GM18511 (cell line): ENCODE data around the gene TMEM116.
"Not testable (repeated sequence)": the region's sequence is repeated elsewhere in the genome, so short reads cannot be mapped to it uniquely, and the experiment has no call there.

ENCODE experiments used
- ATAC-seq: cut with Tn5 transposase; IDR thresholded peaks from one replicate; pipeline ENCODE4 v1.9.1; 2021; ENCODE audit warnings: mild to moderate bottlenecking, moderate library complexity; ENCODE audit not compliant: unreplicated experiment

Gene TMEM116

DNA sequence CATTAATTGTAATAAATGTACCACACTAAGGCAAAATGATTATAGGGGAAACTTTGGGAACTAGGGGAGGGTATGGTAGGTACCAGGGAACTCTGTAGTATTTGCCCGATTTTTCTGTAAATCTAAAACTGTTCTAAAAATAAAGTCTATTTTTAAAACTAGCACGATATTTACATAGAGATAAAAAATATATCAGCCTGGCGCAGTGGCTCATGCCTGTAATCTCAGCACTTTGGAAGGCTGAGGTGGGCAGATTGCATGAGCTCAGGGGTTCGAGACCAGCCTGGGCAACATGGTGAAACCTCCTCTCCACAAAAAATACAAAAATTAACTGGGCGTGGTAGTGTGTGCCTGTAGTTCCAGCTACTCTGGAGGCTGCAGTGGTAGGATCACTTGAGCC, 32.4 kb downstream of the TMEM116 start:
- ATAC-seq, result no peak

DNA sequence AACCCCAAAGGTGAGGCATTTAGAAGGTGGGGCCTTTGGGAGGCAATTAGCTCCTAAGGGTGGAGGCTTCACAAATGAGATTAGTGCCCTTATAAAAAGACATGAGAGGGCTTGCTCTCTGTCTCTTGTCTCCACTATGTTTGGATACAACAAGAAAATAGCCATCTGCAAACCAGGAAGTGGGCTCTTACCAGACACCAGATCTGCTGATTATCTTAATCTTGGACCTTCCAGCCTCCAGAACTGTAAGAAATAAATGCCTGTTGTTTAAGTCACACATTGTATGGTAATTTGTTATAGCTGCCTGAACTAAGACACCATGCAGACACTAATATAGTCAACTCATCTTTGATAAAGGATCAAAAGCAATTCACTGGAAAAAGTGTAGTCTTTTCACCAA, 34.4 kb downstream of the TMEM116 start:
- ATAC-seq, result no peak

DNA sequence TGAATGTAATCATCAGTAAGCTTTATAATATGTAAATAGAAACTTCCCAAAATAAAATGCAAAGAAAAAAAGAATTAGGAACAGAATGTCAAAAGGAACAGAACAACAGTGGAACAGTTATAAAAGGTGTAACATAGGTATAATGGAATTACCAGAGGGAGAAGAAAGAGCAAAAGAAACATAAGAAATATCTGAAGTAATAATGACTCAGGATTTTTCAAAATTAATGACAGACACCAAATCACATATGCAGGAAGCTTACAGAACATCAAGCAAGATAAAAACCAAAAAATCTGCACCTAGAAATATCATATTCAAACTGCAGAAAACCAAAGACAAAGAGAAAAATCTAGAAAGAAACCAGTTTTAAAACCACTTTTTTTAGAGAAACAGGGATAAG, 36.1 kb downstream of the TMEM116 start:
- no peak for ATAC-seq

DNA sequence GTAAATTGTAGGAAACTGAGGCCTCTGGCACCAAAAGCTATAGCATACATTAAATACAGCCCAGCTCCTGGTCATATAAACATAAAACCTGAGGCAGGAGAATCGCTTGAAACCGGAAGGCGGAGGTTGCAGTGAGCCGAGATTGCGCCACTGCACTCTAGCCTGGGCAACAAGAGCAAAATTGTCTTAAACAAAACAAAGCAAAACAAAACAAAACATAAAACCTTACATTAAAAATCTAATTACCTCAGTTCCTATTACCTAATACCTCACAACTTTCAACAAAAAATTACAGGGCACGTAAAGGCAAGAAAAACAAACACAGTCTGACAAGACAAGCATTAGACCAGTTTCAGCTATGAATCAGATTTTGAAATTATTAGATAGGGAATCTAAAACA, 36.7 kb downstream of the TMEM116 start:
- no peak for ATAC-seq

DNA sequence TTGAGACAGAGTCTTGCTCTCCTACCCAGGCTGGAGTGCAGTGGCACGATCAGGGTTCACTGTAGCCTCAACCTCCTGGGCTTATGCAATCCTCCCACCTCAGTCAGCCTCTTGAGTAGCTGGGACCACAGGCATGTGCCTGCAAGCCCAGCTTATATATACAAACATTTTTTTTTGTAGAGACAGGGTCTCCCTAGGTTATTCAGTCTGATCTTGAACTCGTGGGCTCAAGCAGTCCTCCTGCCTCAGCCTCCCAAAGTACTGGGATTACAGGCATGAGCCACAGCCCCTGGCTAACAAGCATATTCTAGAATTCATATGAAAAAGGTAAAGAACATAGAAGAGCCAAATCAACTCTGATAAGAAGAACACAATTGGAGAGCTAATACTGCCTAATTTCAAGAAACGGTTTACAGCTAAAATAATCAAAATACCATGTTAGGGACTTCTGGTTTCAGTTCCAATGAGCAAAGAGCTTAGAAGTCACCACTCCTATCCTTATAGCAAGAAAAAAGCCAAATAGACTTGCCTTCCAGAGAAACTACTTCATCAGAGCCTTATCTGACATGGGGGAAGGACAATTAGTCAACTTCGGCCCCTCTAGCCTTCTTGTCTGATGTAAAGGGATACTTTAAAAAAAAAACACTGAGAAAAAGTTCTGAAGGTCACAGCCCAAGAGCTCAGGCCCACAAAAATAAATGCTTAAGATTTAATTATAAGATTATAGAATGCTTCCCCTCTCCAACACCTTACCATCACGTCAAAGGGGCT, 37.6 kb downstream of the TMEM116 start:
- no peak for ATAC-seq

DNA sequence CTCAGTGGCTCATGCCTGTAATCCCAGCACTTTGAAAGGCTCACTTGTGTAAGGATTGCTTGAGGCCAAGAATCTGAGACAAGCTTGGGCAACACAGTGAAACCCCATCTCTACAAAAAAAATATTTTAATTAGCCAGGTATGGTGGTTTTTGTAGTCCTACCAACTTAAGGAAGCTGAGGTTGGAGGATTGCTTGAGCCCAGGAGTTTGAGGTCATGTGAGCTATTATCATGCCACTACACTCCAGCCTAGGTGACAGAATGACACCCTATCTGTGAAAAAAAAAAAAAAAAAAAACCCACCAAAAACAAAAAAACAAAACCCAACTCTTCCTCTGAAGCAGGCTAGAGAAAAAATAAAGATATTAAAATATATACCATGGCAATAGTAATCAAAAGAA, 41.2 kb downstream of the TMEM116 start:
- no peak for ATAC-seq

DNA sequence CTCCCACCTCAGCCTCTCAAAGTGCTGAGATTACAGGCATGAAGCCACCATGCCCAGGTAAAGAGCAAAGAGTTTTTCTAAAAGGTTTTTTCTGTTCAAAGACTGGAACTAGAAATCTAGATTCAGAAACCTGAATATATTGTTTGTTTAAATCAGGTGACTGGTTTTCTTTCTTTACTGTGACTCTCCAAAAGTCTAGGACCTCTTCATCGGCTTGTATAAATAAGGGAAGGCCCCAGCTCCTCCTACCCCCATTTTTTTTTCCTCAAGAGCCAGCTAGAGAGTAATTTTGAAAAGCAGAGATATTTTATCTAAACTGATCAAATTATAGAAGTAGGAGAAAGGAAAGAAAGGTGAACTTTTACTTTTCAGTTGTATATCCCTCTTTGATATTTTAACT, 48.0 kb downstream of the TMEM116 start:
- no peak for ATAC-seq

DNA sequence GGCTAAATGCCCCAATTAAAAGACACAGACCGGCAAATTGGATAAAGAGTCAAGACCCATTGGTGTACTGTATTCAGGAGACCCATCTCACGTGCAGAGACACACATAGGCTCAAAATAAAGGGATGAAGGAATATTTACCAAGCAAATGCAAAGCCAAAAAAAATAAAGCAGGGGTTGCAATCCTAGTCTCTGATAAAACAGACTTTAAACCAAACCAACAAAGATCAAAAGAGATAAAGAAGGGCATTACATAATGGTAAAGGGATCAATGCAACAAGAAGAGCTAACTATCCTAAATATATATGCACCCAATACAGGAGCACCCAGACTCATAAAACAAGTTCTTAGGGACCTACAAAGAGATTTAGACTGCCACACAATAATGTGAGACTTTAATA, 53.4 kb downstream of the TMEM116 start:
- ATAC-seq, result not testable (repeated sequence)

DNA sequence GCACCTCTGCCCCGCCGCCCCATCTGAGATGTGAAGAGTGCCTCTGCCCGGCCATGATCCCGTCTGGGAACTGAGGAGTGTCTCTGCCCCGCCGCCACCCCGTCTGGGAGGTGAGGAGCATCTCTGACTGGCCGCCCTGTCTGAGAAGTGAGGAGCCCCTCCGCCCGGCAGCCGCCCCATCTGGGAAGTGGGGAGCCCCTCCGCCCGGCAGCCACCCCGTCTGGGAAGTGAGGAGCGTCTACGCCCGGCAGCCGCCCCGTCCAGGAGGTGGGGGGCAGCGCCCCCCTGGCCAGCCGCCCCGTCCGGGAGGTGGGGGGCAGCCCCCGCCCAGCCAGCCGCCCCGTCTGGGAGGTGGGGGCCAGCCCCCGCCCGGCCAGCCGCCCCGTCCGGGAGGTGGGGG, 55.7 kb downstream of the TMEM116 start:
- not testable (repeated sequence) for ATAC-seq

DNA sequence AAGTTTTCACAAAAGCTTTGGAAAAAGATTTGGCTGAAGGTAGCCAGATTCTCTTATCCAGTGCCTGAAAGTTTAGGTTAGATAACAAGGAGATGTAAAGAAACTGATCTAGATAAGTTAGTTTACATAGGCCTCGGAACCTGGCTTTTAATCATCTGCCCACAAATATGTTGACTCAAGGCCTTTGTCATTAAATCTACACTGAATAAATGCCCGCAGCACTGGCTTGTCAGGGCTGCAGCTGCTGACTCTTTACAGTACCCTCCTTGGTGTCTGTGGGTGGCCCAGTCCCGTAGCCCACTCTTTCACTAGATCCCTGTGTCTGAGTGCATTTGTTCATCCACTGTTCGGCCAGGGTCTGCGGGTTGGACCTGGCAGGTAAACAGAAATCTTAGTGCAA, 58.0 kb downstream of the TMEM116 start:
- ATAC-seq, result no peak

DNA sequence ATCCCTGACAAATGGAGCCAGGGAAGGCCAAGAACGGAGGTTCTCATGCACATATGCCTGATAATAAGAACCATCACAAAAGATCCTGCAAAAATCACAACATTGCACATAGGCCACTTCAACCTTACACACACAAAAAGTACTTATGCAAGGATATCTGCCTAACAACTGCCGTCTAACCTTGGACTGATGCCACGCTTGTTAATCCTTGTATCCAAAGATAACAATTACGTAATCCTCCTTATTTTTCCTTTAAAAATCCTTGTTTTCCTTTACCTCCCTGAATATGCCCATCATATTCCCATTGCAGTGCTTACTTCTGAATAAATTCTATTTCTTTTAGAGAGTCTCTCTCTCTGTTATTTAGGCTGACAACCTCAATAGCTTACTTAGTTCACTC, 59.5 kb downstream of the TMEM116 start:
- ATAC-seq, result no peak

DNA sequence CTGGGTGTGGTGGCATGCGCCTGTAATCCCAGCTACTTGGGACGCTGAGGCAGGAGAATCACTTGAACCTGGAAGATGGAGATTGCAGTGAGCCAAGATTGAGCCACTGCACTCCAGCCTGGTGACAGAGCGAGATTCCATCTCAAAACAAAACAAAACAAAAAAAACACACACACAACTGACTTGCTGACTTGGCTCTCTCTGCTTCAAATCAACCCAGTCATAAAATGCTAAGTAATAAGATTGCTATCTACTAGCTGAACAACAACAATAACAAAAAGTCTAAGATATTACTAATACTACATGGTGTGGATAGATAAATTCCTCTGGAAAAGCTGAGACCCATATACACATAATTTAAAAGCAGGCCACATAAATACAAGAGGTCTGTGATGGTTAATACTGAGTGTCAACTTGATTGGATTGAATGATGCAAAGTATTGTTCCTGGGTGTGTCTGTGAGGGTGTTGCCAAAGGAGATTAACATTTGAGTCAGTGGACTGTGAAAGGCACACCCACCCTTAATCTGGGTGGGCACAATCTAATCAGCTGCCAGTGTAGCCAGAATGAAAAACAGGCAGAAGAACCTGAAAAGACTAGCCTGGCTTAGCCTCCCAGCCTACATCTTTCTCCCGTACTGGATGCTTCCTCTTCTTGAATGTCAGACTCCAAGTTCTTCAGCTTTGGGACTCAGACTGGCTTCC, 60.7 kb downstream of the TMEM116 start:
- ATAC-seq, result not testable (repeated sequence)

DNA sequence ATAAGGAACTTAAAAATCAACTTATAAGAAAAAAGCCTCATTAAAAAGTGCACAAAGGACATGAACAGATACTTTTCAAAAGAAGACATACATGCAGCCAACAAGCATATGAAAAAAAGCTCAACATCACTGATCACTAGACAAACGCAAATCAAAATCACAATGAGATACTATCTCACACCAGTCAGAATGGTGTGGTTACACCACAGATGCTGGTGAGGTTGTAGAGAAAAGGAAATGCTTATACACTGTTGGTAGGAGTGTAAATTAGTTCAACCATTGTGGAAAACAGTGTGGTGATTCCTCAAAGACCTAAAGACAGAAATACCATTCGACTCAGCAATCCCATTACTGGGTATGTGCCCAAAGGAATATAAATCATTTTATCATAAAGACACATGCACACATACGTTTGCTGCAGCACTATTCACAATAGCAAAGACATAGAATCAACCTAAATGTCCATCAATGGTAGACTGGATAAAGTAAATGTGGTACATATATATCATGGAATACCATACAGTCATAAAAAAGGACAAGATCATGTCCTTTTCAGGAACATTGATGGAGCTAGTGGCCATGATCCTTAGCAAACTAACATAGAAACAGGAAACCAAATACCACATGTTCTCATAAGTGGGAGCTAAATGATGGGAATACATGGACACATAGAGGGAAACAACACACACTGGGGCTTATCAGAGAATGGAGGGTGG, 61.8 kb downstream of the TMEM116 start:
- not testable (repeated sequence) for ATAC-seq

DNA sequence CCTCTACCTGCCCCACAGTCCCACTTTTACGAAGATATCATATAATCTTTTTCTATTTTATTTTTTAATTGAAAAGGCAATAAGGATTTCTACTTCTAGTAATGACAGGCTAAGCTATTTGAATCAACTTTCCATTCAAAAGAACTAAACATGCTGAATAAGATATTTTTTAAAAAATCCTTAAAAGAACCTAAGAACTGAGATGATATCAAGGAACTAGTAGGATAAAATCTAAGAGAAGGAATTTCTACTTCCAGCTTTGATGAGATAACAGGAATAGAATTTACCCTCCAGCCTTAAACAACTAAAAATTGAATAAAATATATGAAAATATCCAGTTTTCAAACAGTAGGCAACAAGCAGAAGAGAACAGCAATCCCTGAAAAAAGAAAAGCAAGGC, 69.0 kb downstream of the TMEM116 start:
- ATAC-seq, result no peak

DNA sequence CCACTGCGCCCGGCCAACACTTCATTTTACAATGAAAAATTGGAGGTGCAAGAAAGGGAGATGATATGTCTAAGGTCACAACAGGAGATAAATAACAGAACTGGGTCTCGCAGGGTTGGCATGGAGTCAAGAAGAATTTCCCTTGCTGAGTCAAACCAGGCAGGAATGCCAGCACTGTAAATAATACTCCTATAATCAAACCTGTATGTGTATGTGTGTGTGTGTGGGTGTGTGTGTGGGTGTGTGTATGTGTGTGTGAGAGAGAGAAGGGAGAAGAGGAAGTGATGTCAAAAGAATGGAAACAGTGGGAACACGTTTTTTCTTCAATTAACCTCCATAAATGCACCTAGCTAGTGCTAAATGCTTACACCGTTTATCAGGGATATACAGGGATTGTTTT, 70.4 kb downstream of the TMEM116 start:
- ATAC-seq, result no peak

DNA sequence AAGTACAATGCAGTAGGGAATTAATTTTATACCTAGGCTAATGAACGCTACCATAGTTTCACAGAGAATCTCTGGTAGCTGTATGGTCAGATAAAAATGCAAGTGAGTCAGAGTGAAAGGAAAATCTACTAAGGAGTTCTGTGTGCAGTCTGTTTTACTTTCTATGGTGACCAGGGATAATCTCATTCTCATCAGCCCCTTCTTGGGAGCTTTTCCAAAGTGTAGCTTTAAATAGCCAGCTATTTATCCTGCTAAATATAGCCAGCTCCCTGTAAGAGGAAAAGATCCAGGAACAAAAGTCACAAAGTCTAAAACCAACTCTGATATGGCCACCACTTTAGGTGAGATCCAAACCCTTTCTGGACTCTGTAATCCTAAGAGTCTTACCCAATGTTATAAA, 75.5 kb downstream of the TMEM116 start:
- no peak for ATAC-seq

DNA sequence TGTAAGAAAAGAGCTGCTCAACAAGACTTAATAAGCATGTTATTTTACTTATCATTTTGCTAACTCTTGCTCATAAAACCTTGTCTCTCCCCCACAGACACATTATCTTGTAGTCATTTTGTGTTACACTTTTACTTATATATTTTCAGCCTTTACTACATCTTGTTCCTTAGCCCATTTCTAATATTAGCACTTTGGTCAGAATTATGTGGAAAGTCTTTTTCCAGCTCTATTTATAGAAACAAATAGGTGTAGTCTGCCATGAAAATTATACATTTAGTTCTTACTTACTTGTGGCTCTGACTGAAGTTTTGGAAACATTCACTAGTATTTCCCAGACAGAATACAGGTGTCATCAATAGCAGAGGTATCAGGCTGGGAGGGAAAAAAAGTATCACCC, 76.1 kb downstream of the TMEM116 start:
- ATAC-seq, result no peak

DNA sequence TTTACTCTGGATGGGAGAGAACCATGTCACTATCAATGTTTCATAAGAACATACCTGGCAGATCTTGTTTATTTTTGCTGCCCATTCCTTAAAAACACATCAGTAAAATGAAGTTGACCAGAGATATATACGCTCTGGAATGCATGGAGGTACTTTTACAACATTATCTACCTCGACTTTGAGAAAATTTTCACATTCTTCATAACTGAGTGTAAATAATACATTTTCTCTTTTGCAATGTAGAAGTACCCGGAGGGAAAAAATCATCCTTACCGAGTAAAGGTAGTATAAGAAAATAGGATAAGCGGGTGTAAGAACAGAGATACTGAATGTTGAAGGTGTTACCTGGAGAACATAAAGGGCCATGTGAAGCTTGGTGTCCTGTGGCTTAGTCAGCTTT, 80.7 kb downstream of the TMEM116 start:
- no peak for ATAC-seq

DNA sequence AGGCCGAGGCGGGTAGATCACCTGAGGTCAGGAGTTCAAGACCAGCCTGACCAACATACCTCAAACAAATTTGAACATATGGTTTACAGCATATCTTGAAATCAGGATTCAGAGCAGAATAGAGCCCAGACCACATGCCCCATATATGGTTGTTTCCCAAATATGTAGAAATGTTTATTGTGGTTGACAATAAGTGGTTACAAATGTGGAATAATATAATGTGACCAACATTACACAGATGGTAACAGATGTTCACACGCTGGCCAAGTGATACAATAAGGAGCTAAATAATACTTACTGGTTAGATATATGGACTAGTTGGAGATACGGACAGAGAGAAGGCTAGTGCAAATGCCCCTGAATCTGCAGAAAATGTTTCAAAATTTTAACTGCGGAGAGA, 85.6 kb downstream of the TMEM116 start:
- ATAC-seq, result no peak

DNA sequence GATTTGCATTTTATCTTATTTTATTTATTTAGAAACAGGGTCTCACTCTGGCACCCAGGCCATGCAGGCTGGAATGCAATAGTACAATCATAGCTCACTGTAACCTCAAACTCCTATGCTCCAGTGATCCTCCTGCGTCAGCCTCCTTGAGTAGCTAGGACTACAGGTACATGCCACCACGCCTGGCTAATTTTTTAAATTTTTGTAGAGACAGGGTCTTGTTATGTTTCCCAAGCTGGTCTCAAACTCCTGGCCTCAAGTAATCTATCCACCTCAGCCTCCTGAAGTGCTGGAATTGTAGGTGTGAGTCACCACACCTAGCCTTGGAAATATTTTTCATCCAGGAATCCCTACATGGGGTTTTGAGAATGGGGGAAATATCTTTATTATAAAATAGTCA, 86.3 kb downstream of the TMEM116 start:
- no peak for ATAC-seq

DNA sequence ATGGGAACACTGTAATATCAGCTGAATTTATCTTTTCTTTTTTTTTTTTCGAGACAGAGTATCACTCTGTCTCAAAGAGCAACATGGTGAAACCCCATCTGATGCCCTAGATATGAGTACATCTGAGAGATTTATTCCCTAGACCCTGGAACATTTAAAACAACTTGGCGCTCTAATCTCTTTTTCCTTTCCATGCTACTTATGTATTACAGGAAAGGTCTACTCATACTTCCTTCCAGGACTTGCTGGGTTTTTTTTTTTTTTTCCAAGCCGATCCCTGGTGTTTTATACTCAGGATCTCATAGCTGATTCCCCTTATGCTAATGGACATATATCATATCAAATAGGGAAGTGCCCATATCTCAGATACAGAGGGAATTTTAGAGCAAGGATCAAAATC, 87.8 kb downstream of the TMEM116 start:
- ATAC-seq, result no peak

DNA sequence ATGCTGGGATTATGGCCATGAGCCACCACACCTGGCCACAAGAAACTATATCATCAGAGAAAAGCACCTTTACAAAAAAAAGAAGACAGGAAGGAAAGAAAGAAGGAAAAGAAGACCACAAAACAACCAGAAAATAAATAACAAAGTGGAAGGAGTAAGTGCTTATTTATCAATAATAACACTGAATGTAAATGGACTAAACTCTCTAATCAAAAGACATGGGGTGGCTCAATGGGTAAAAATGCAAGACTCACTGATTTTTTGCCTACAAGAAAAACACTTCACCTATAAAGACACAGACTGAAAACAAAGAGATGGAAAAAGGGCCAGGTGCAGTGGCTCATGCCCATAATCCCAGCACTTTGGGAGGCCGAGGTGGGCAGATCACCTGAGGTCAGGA, 105.2 kb downstream of the TMEM116 start:
- ATAC-seq, result no peak
